Right lobe of liver (tissue), 6 donors: ENCODE measurements around the gene AREL1. TPM values are rescaled to one million over a fixed set of nuclear protein-coding genes. Genes with fewer than 3 reads are reported as not detected.
"Not testable (repeated sequence)": the region's sequence is repeated elsewhere in the genome, so short reads cannot be mapped to it uniquely, and the experiment has no call there.

ENCODE experiments used
- ATAC-seq, 4 donors: fragments of 200-7000 bp; cut with Tn5 transposase; one replicate each; pipeline ENCODE4 v1.9.1; 2020; ENCODE audit warnings: mild to moderate bottlenecking in 4 of 4, moderate library complexity in 4 of 4
- DNase-seq, 3 donors: peaks; one replicate each; pipeline ENCODE4 v3.0.0-alpha.2; 2020
- H3K27ac ChIP-seq, 3 donors: fragments of 200-600 bp; one replicate each; pipeline ENCODE4 v1.8.0; 2022
- H3K27me3 ChIP-seq, 2 donors: fragments of 200-600 bp; one replicate each; pipeline ENCODE4 v1.8.0; 2022
- H3K36me3 ChIP-seq, 4 donors: fragments of 200-600 bp; sonication (generic) in 1 of 4; one replicate each; pipeline versions ENCODE4 v1.5.1 to v1.8.0; 2017 to 2022; ENCODE audit warnings: control low read depth in 1 of 4
- H3K4me1 ChIP-seq, 4 donors: fragments of 200-600 bp; sonication (generic) in 1 of 4; one replicate each; pipeline versions ENCODE4 v1.5.1 to v1.8.0; 2017 to 2022; ENCODE audit warnings: control low read depth in 1 of 4
- H3K4me3 ChIP-seq, 3 donors: fragments of 200-600 bp; one replicate each; pipeline ENCODE4 v1.8.0; 2022
- H3K9me3 ChIP-seq, 4 donors: fragments of 200-600 bp; sonication (generic) in 1 of 4; one replicate each; pipeline versions ENCODE4 v1.5.1 to v1.8.0; 2017 to 2022; ENCODE audit warnings: control low read depth in 1 of 4
- CTCF ChIP-seq, 4 donors: fragments of 200-600 bp in 3 of 4; fragments of 450-650 bp in 1 of 4; IDR thresholded peaks; one replicate each; pipeline versions ENCODE4 v1.5.1 to v1.8.0; 2016 to 2022; ENCODE audit warnings: antibody characterized with exemption in 4 of 4, mild to moderate bottlenecking in 2 of 4
- POLR2A ChIP-seq: fragments of 450-650 bp; IDR thresholded peaks from one replicate; pipeline ENCODE4 v1.6.1; 2017; ENCODE audit warnings: antibody characterized with exemption, mild to moderate bottlenecking
- WGBS: methylation state at CpG from one replicate; pipeline ENCODE4 v1.1.6; 2018; ENCODE audit warnings: low coverage, low lambda C conversion rate; ENCODE audit not compliant: insufficient coverage; ENCODE audit errors: missing lambda C conversion rate; 5-methylcytosine and 5-hydroxymethylcytosine counted together
- intact Hi-C, 2 donors: fragments of 100-400 bp; cut with DNase I; formaldehyde crosslinking; loops; one replicate each; pipeline versions ENCODE4 v1.11.2 to v1.14.1; 2022
- long read RNA-seq: library from polyadenylated mRNA; unstranded; transcript quantifications from one replicate; pipeline ENCODE4 v2.0.0, GENCODE V29; 2019
- total RNA-seq, 6 experiments: library from RNA; depleted of rRNA in 2 of 6; stranded (reverse); fragments of >200 nt in 2 of 6; fragmentation: NEBNext Ultra II Directional in 3 of 6; extraction: Animal tissue kit (Norgen Biotek cat#: 25700) in 3 of 6; gene quantifications; one replicate each; pipeline versions ENCODE4 v1.1.0 to v1.2.4, GENCODE V29; 2016 to 2023
- donor health status: DM: no; HTN: yes; CAD: no.
- donor health status: DM: no; HTN: no; CAD: no.
- donor health status: DM: no; HTN: no; CAD: no.
- donor health status: DM: no; HTN: yes; CAD: no.
- donor health status: DM: no; HTN: yes; CAD: no.

AREL1 gene, protein sequence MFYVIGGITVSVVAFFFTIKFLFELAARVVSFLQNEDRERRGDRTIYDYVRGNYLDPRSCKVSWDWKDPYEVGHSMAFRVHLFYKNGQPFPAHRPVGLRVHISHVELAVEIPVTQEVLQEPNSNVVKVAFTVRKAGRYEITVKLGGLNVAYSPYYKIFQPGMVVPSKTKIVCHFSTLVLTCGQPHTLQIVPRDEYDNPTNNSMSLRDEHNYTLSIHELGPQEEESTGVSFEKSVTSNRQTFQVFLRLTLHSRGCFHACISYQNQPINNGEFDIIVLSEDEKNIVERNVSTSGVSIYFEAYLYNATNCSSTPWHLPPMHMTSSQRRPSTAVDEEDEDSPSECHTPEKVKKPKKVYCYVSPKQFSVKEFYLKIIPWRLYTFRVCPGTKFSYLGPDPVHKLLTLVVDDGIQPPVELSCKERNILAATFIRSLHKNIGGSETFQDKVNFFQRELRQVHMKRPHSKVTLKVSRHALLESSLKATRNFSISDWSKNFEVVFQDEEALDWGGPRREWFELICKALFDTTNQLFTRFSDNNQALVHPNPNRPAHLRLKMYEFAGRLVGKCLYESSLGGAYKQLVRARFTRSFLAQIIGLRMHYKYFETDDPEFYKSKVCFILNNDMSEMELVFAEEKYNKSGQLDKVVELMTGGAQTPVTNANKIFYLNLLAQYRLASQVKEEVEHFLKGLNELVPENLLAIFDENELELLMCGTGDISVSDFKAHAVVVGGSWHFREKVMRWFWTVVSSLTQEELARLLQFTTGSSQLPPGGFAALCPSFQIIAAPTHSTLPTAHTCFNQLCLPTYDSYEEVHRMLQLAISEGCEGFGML
- total RNA-seq = 10 to 100 TPM; 12.7 to 17.9 (median 15.9) TPM
- long read RNA-seq, partial matches to known transcripts = 1 of 2 reads
- long read RNA-seq, other reads (novel, unspliced or antisense) = 1 of 2 reads

DNA sequence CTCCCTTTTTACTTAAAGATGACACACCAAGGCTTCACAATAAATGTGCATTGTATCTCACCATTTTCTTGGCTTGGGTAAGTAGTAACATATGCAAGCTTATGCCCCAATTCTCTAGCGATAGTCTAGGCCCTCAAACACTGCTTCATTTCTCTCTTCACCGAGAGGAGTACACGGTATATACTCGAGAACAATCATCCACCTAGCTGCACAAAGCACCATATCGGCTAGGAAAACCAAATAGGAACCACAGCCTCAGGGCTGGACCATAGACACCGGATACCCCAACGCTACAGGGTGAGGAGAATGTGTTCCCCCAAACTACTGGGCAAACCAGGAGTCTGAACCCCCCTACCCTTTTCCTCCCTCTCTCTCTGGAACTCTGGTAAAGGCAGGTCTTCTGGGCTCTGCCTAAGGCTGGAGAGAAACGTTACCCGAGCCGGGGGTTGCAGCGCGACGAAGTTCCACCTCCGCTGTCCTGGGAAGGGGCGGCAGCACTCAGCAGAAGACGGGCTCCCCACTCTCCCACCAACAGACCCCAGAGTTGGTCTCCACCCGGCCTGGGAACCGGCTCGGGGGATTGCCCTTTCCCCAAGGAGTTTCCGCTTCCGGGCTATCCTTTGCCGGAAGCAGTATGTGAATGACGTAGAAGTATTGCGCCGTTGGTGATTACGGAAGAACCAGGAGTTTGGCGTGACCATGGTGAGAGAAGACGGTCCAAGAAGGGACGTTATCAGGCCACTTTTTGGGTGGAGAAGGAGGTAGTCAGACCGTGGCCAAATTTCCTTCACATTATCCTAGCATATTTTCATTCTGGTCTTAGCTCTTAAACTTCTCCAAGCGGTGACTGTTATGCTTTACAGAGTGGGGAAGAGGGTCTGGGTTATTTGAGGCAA is at the start of gene AREL1, which contains the start of gene FCF1:
TSS of gene AREL1 (minus strand) at position 582 of the 896 bp plus-strand sequence. CDS start 27,465 bp downstream, outside the sequence.
TSS of gene FCF1 (plus strand) at position 646 of the 896 bp plus-strand sequence. CDS start at position 700, 54 bp downstream.
- H3K27ac ChIP-seq = peak within 1 kb of the TSS; percentile 24 to 75 (median 66)
- peak; percentile 98 to 99 (median 99) for ATAC-seq
- WGBS = under 1% methylated on average over 29 of the region's 31 CpGs
- DNase-seq = peak; percentile 68 to 88 (median 82)
- H3K4me3 ChIP-seq = peak within 1 kb of the TSS; percentile 64 to 82 (median 77)
- intact Hi-C loops = no loop called here
- H3K36me3 ChIP-seq = peaks cover 0 to 24% (median 6%) of the 10 kb centered on the region in 4 donors
- H3K9me3 ChIP-seq = no peaks in the 10 kb centered on the region
- peaks cover 0 to 28% (median 7%) of the 10 kb centered on the region in 4 donors for H3K4me1 ChIP-seq
- H3K27me3 ChIP-seq = no peaks in the 10 kb centered on the region
- peak; percentile 56 for TF ChIP-seq POLR2A
- TF ChIP-seq CTCF (IDR thresholded peaks at IDR 0.05) = no peak

- DNase-seq, ATAC-seq, H3K27me3 ChIP-seq, H3K9me3 ChIP-seq, H3K4me1 ChIP-seq, H3K36me3 ChIP-seq, H3K4me3 ChIP-seq, intact Hi-C loops, H3K27ac ChIP-seq: not testable (repeated sequence)
- WGBS = 89% methylated on average over 5 of the region's 5 CpGs
Observed at GRCh38 chr14:74758505-74758904, 45.6 kb upstream of the AREL1 start.

DNA sequence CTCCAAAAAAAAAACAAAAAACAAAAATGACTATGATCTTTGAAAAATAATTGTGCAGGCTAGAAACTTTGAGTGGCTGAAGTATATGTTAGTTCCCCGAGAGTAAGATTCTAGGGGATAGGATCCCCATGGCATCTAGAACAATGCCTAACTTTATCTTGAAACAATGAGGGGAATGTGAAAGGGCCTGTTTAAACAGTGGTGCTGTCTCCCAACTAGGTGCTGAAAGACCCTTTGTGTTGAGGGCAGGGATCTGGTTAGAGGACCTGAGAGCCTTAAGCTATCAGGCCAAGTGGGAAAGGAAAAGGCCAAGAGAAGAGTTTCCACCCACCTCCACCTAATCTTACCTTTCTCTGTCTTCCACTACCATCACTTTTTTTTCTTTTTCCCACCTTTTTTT is 43.4 kb upstream of the AREL1 start:
- Histone ChIP-seq H3K27me3 (no peaks in the 10 kb centered on the region), H3K36me3 (no peaks in the 10 kb centered on the region), H3K9me3 (no peaks in the 10 kb centered on the region), H3K27ac (no peak overlapping the region), H3K4me1 (no peaks in the 10 kb centered on the region), H3K4me3 (no peak overlapping the region)
- TF ChIP-seq CTCF (IDR thresholded peaks at IDR 0.05) = no peak
- no peak for TF ChIP-seq POLR2A
- intact Hi-C loops = no loop called here
- 86% methylated on average over 1 of the region's 1 CpG for WGBS
- DNase-seq (no peak), ATAC-seq (no peak)

- ATAC-seq = no peak
- Histone ChIP-seq H3K4me1 (no peaks in the 10 kb centered on the region), H3K27ac (no peak overlapping the region), H3K9me3 (no peaks in the 10 kb centered on the region), H3K27me3 (no peaks in the 10 kb centered on the region), H3K4me3 (no peak overlapping the region), H3K36me3 (no peaks in the 10 kb centered on the region)
- intact Hi-C loops = no loop called here
- TF ChIP-seq POLR2A = no peak
- TF ChIP-seq CTCF (IDR thresholded peaks at IDR 0.05) = no peak
- DNase-seq = no peak
- 91% methylated on average over 4 of the region's 7 CpGs for whole genome bisulfite sequencing
Observed at GRCh38 chr14:74754899-74755298, 42.0 kb upstream of the AREL1 start.
